C4-2B (cell line): ENCODE measurements around the gene KIAA0232.

Experiments used
- CTCF ChIP-seq: fragments of 450-650 bp; conservative IDR thresholded peaks from 2 replicates; pipeline ENCODE4 v1.5.1; 2017; ENCODE audit warnings: mild to moderate bottlenecking
- ZFX ChIP-seq: fragments of 450-650 bp; IDR thresholded peaks from 2 replicates; pipeline ENCODE4 v1.6.1; 2017

GRCh38 chr4:6876440-6876839, 93.9 kb downstream of the KIAA0232 start:
- TF ChIP-seq CTCF = no peak
- TF ChIP-seq ZFX = no peak
